WTC11 (cell line): ENCODE results near the gene TNC. TPM values are rescaled to one million over a fixed set of nuclear protein-coding genes. Genes with fewer than 3 reads are reported as not detected.

Source experiments
- ATAC-seq: fragments of 200-7000 bp; cut with Tn5 transposase; 2 replicates; pipeline ENCODE4 v1.10.0; 2021; ENCODE audit warnings: mild to moderate bottlenecking, moderate library complexity
- CTCF ChIA-PET: fragments of 300-600 bp; sonication (Branson Sonifier 250); formaldehyde crosslinking; loops from one replicate; lab custom pipeline; 2021; ENCODE audit warnings: antibody characterized with exemption; lab: Charles Lee
- POLR2A ChIA-PET: fragments of 350-600 bp; sonication (Branson Sonifier 250); formaldehyde crosslinking; loops from one replicate; lab custom pipeline; 2021; ENCODE audit warnings: antibody characterized with exemption; lab: Charles Lee
- DNase-seq: peaks from one replicate; pipeline ENCODE4 v3.0.0; 2021; ENCODE audit warnings: low spot score
- H3K27ac Mint-ChIP-seq: 2 replicates; pipeline ENCODE4 v1.8.0; 2021; ENCODE audit warnings: mixed read lengths
- H3K27me3 Mint-ChIP-seq: 2 replicates; pipeline ENCODE4 v1.8.0; 2021; ENCODE audit warnings: low read depth, mild to moderate bottlenecking, moderate library complexity, mixed read lengths
- H3K36me3 Mint-ChIP-seq: 2 replicates; pipeline ENCODE4 v1.8.0; 2021; ENCODE audit warnings: mixed read lengths
- H3K4me1 Mint-ChIP-seq: 2 replicates; pipeline ENCODE4 v1.8.0; 2022; ENCODE audit warnings: mixed read lengths
- H3K4me3 Mint-ChIP-seq: 2 replicates; pipeline ENCODE4 v1.8.0; 2021; ENCODE audit warnings: mild to moderate bottlenecking, moderate library complexity, mixed read lengths
- H3K9me3 Mint-ChIP-seq: 2 replicates; pipeline ENCODE4 v1.8.0; 2021; ENCODE audit warnings: mixed read lengths
- ATF1 ChIP-seq: sonication (generic); formaldehyde crosslinking; IDR thresholded peaks from 2 replicates; pipeline ENCODE4 v1.8.1; 2023; ENCODE audit warnings: mild to moderate bottlenecking, moderate library complexity, missing genetic modification reagents
- CREB1 ChIP-seq: sonication (generic); formaldehyde crosslinking; IDR thresholded peaks from 2 replicates; pipeline ENCODE4 v1.8.0; 2023; ENCODE audit warnings: mild to moderate bottlenecking, missing genetic modification reagents
- EMX1 ChIP-seq: fragments of 250-450 bp; sonication (Bioruptor Pico); IDR thresholded peaks from 2 replicates; pipeline ENCODE4 v1.8.0; 2021; ENCODE audit warnings: mild to moderate bottlenecking
- FOXP1 ChIP-seq: sonication (generic); formaldehyde crosslinking; IDR thresholded peaks from 2 replicates; pipeline ENCODE4 v1.8.0; 2022; ENCODE audit warnings: missing genetic modification reagents, mild to moderate bottlenecking, moderate library complexity, borderline replicate concordance
- GABPB1 ChIP-seq: sonication (generic); formaldehyde crosslinking; IDR thresholded peaks from 2 replicates; pipeline ENCODE4 v1.8.1; 2023; ENCODE audit warnings: mild to moderate bottlenecking, missing genetic modification reagents
- IRF2 ChIP-seq: sonication (generic); formaldehyde crosslinking; IDR thresholded peaks from 2 replicates; pipeline ENCODE4 v1.8.0; 2022; ENCODE audit warnings: low read depth, missing genetic modification reagents, borderline replicate concordance
- JAZF1 ChIP-seq: fragments of 250-450 bp; sonication (Bioruptor Pico); IDR thresholded peaks from 2 replicates; pipeline ENCODE4 v1.9.0; 2021; ENCODE audit warnings: moderate library complexity, mild to moderate bottlenecking, inconsistent platforms
- MXD4 ChIP-seq: fragments of 250-450 bp; sonication (Bioruptor Pico); IDR thresholded peaks from 2 replicates; pipeline ENCODE4 v1.8.0; 2021; ENCODE audit warnings: mild to moderate bottlenecking, moderate library complexity, borderline replicate concordance
- NR1H2 ChIP-seq: sonication (generic); formaldehyde crosslinking; IDR thresholded peaks from 2 replicates; pipeline ENCODE4 v1.9.0; 2021; ENCODE audit warnings: mild to moderate bottlenecking, moderate library complexity, missing genetic modification reagents
- RORB ChIP-seq: fragments of 250-450 bp; sonication (Bioruptor Pico); IDR thresholded peaks from 2 replicates; pipeline ENCODE4 v1.9.0; 2021; ENCODE audit warnings: mild to moderate bottlenecking
- TEAD1 ChIP-seq: sonication (generic); formaldehyde crosslinking; IDR thresholded peaks from 2 replicates; pipeline ENCODE4 v1.8.0; 2022; ENCODE audit warnings: mild to moderate bottlenecking, missing genetic modification reagents
- TEAD4 ChIP-seq: sonication (generic); formaldehyde crosslinking; IDR thresholded peaks from 2 replicates; pipeline ENCODE4 v1.8.0; 2022; ENCODE audit warnings: mild to moderate bottlenecking, missing genetic modification reagents
- TP53 ChIP-seq: sonication (generic); formaldehyde crosslinking; IDR thresholded peaks from 2 replicates; pipeline ENCODE4 v1.8.1; 2023; ENCODE audit warnings: mild to moderate bottlenecking, missing genetic modification reagents
- USF1 ChIP-seq: sonication (generic); formaldehyde crosslinking; IDR thresholded peaks from 2 replicates; pipeline ENCODE4 v1.8.0; 2022; ENCODE audit warnings: mild to moderate bottlenecking, missing genetic modification reagents
- USF2 ChIP-seq: sonication (generic); formaldehyde crosslinking; IDR thresholded peaks from 2 replicates; pipeline ENCODE4 v1.8.1; 2023; ENCODE audit warnings: mild to moderate bottlenecking, missing genetic modification reagents, moderate library complexity
- ZNF232 ChIP-seq: sonication (generic); formaldehyde crosslinking; IDR thresholded peaks from 2 replicates; pipeline ENCODE4 v1.8.0; 2022; ENCODE audit warnings: mild to moderate bottlenecking, missing genetic modification reagents
- ZNF263 ChIP-seq: sonication (generic); formaldehyde crosslinking; IDR thresholded peaks from 2 replicates; pipeline ENCODE4 v1.8.1; 2022; ENCODE audit warnings: low read depth, mild to moderate bottlenecking, moderate library complexity, missing genetic modification reagents
- ZNF416 ChIP-seq: fragments of 250-450 bp; sonication (Bioruptor Pico); IDR thresholded peaks from 2 replicates; pipeline ENCODE4 v1.9.0; 2021; ENCODE audit warnings: mild to moderate bottlenecking, inconsistent platforms
- ZNF671 ChIP-seq: fragments of 250-450 bp; sonication (Bioruptor Pico); IDR thresholded peaks from 2 replicates; pipeline ENCODE4 v1.8.0; 2021; ENCODE audit warnings: mild to moderate bottlenecking
- total RNA-seq: library from RNA; stranded (reverse); gene quantifications from 3 replicates; pipeline ENCODE4 v1.2.3, GENCODE V29; 2021
- TF ChIP-seq, protein P1 (sequence below): sonication (generic); formaldehyde crosslinking; IDR thresholded peaks from 2 replicates; pipeline ENCODE4 v1.8.1; 2022; ENCODE audit warnings: mild to moderate bottlenecking, moderate library complexity, missing genetic modification reagents
- TF ChIP-seq, protein P2 (sequence below): sonication (generic); formaldehyde crosslinking; IDR thresholded peaks from 2 replicates; pipeline ENCODE4 v1.8.1; 2022; ENCODE audit warnings: low read depth, mild to moderate bottlenecking, moderate library complexity, missing genetic modification reagents, borderline replicate concordance
- TF ChIP-seq, protein P3 (sequence below): sonication (generic); formaldehyde crosslinking; IDR thresholded peaks from 2 replicates; pipeline ENCODE4 v1.8.1; 2023; ENCODE audit warnings: mild to moderate bottlenecking, missing genetic modification reagents, moderate library complexity
- TF ChIP-seq, protein P4 (sequence below): fragments of 250-450 bp; sonication (Bioruptor Pico); IDR thresholded peaks from 2 replicates; pipeline ENCODE4 v2.1.2; 2022; ENCODE audit warnings: mild to moderate bottlenecking, moderate library complexity
- TF ChIP-seq, protein P5 (sequence below): sonication (generic); formaldehyde crosslinking; IDR thresholded peaks from 2 replicates; pipeline ENCODE4 v1.8.0; 2022; ENCODE audit warnings: mild to moderate bottlenecking, missing genetic modification reagents

Gene TNC
- total RNA-seq, 1 experiment from 2014 or later = 4.5 TPM

GRCh38 chr9:115107701-115108100 is 10.3 kb downstream of the TNC start:
- H3K27ac Mint-ChIP-seq = no peak overlapping the region
- H3K27me3 Mint-ChIP-seq = peaks cover 3% of the 10 kb centered on the region
- TF ChIP-seq RORB (no peak), ATF1 (no peak), TP53 (CRISPR knock-in tag) (no peak), USF2 (no peak), IRF2 (CRISPR knock-in tag) (no peak), TEAD4 (CRISPR knock-in tag) (no peak), ZNF671 (CRISPR knock-in tag) (no peak), NR1H2 (CRISPR knock-in tag) (no peak), EMX1 (CRISPR knock-in tag) (no peak), GABPB1 (CRISPR knock-in tag) (no peak)
- TF ChIP-seq, protein P1, sequence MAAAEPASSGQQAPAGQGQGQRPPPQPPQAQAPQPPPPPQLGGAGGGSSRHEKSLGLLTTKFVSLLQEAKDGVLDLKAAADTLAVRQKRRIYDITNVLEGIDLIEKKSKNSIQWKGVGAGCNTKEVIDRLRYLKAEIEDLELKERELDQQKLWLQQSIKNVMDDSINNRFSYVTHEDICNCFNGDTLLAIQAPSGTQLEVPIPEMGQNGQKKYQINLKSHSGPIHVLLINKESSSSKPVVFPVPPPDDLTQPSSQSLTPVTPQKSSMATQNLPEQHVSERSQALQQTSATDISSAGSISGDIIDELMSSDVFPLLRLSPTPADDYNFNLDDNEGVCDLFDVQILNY (CRISPR knock-in tag) = no peak
- TF ChIP-seq, protein P2, sequence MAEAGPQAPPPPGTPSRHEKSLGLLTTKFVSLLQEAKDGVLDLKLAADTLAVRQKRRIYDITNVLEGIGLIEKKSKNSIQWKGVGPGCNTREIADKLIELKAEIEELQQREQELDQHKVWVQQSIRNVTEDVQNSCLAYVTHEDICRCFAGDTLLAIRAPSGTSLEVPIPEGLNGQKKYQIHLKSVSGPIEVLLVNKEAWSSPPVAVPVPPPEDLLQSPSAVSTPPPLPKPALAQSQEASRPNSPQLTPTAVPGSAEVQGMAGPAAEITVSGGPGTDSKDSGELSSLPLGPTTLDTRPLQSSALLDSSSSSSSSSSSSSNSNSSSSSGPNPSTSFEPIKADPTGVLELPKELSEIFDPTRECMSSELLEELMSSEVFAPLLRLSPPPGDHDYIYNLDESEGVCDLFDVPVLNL (CRISPR knock-in tag) = no peak
- TF ChIP-seq, protein P3, sequence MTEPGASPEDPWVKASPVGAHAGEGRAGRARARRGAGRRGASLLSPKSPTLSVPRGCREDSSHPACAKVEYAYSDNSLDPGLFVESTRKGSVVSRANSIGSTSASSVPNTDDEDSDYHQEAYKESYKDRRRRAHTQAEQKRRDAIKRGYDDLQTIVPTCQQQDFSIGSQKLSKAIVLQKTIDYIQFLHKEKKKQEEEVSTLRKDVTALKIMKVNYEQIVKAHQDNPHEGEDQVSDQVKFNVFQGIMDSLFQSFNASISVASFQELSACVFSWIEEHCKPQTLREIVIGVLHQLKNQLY (CRISPR knock-in tag) = no peak
- TF ChIP-seq, protein P4, sequence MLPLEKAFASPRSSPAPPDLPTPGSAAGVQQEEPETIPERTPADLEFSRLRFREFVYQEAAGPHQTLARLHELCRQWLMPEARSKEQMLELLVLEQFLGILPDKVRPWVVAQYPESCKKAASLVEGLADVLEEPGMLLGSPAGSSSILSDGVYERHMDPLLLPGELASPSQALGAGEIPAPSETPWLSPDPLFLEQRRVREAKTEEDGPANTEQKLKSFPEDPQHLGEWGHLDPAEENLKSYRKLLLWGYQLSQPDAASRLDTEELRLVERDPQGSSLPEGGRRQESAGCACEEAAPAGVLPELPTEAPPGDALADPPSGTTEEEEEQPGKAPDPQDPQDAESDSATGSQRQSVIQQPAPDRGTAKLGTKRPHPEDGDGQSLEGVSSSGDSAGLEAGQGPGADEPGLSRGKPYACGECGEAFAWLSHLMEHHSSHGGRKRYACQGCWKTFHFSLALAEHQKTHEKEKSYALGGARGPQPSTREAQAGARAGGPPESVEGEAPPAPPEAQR = no peak
- no peak for ATAC-seq
- DNase-seq = no peak
- H3K9me3 Mint-ChIP-seq = peaks cover 14% of the 10 kb centered on the region
- H3K4me1 Mint-ChIP-seq = peaks cover 9% of the 10 kb centered on the region
- H3K4me3 Mint-ChIP-seq = no peak overlapping the region
- CTCF ChIA-PET = no interaction called here
- POLR2A ChIA-PET = no interaction called here
- H3K36me3 Mint-ChIP-seq = no peaks in the 10 kb centered on the region

- H3K27me3 Mint-ChIP-seq = no peaks in the 10 kb centered on the region; the same call in 1 of the 2 replicates
- DNase-seq = no peak
- no peak for ATAC-seq
- H3K4me1 Mint-ChIP-seq = peaks cover 9% of the 10 kb centered on the region
- peaks cover 14% of the 10 kb centered on the region for H3K9me3 Mint-ChIP-seq
- no peaks in the 10 kb centered on the region for H3K36me3 Mint-ChIP-seq
- no peak for TF ChIP-seq USF1 (CRISPR knock-in tag)
- no peak for TF ChIP-seq JAZF1 (CRISPR knock-in tag)
- TF ChIP-seq ZNF416 (CRISPR knock-in tag) = no peak
- no peak for TF ChIP-seq MXD4 (CRISPR knock-in tag)
- TF ChIP-seq FOXP1 (CRISPR knock-in tag) = no peak
- TF ChIP-seq CREB1 (CRISPR knock-in tag) = no peak
- TF ChIP-seq ZNF232 (CRISPR knock-in tag) = no peak
- TF ChIP-seq, protein P5, sequence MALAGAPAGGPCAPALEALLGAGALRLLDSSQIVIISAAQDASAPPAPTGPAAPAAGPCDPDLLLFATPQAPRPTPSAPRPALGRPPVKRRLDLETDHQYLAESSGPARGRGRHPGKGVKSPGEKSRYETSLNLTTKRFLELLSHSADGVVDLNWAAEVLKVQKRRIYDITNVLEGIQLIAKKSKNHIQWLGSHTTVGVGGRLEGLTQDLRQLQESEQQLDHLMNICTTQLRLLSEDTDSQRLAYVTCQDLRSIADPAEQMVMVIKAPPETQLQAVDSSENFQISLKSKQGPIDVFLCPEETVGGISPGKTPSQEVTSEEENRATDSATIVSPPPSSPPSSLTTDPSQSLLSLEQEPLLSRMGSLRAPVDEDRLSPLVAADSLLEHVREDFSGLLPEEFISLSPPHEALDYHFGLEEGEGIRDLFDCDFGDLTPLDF (CRISPR knock-in tag) = no peak
- TF ChIP-seq ZNF263 = no peak
- TF ChIP-seq TEAD1 (CRISPR knock-in tag) = no peak
- TF ChIP-seq, protein P4 = no peak
- no peak for TF ChIP-seq TP53 (CRISPR knock-in tag)
- TF ChIP-seq, protein P1 (CRISPR knock-in tag) = no peak
- H3K4me3 Mint-ChIP-seq = no peak overlapping the region
- H3K27ac Mint-ChIP-seq = no peak overlapping the region
- ChIA-PET CTCF (no interaction called here), POLR2A (no interaction called here)
Observed at GRCh38 chr9:115106642-115107041, 11.3 kb downstream of the TNC start.
